Neuron (in vitro differentiated cells): ENCODE results near the gene GAK.

ENCODE experiments used
- H2AFZ ChIP-seq: one replicate; pipeline ENCODE4 v1.6.1; 2013; ENCODE audit warnings: low read depth, mild to moderate bottlenecking, inconsistent platforms, low read length, moderate library complexity
- H3K27me3 ChIP-seq: one replicate; pipeline ENCODE4 v1.6.1; 2013; ENCODE audit warnings: low read length; ENCODE audit not compliant: insufficient read depth
- H3K36me3 ChIP-seq: one replicate; pipeline ENCODE4 v1.6.1; 2013; ENCODE audit warnings: low read length; ENCODE audit not compliant: insufficient read depth
- H3K4me1 ChIP-seq: one replicate; pipeline ENCODE4 v1.6.1; 2013; ENCODE audit warnings: low read length; ENCODE audit not compliant: insufficient read depth
- H3K4me3 ChIP-seq: 2 replicates; pipeline ENCODE4 v1.5.1; 2013; ENCODE audit warnings: mild to moderate bottlenecking, low read length, moderate library complexity
- H3K9me3 ChIP-seq: one replicate; pipeline ENCODE4 v1.6.1; 2013; ENCODE audit warnings: low read length

GAK gene

GRCh38 chr4:849478-850175 is 82.5 kb downstream of the GAK start:
- Histone ChIP-seq H3K4me3 (no peak overlapping the region), H3K9me3 (peaks cover 7% of the 10 kb centered on the region), H3K27me3 (no peaks in the 10 kb centered on the region), H2AFZ (no peak overlapping the region), H3K36me3 (peaks cover 28% of the 10 kb centered on the region), H3K4me1 (no peaks in the 10 kb centered on the region)

DNA sequence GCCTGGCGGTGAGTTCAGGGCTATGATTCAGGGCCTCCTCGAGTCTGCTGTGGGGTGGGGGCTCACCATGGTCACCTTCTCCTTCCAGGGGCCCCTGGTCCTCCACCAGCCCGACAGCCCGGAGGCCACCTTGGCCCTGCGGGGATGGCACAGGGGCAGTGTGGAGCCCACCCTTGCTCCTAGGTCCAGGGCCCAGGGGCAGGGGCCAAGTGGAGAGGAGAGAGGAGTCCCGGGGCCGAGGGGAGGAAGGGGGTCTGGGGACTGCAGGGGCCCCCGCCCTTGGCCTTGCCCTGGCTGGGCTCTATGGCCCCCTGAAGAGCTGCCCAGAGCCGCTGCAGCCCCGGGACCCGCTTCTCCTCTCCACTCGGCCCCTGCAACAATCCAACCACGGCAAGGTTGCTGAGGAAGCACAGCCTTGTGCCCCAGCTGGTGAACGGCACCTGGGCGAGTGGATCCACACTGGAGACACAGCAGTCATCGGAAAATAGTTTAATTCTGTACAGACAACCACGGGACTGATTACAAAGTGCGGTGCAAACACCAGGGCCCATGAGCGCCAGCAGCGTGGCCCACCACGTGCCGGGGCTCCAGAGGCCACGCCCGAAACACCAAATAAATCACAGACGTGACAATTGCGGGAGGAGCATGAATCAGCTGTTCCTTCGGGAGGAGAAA is 83.2 kb downstream of the GAK start:
- Histone ChIP-seq H3K36me3 (peaks cover 28% of the 10 kb centered on the region), H3K27me3 (no peaks in the 10 kb centered on the region), H2AFZ (no peak overlapping the region), H3K4me1 (no peaks in the 10 kb centered on the region), H3K9me3 (peaks cover 4% of the 10 kb centered on the region), H3K4me3 (no peak overlapping the region)

GRCh38 chr4:848307-848691 is 83.8 kb downstream of the GAK start:
- Histone ChIP-seq H3K4me1 (no peaks in the 10 kb centered on the region), H3K27me3 (no peaks in the 10 kb centered on the region), H2AFZ (no peak overlapping the region), H3K36me3 (peaks cover 28% of the 10 kb centered on the region), H3K4me3 (no peak overlapping the region), H3K9me3 (peaks cover 4% of the 10 kb centered on the region)

- Histone ChIP-seq H3K4me3 (no peak overlapping the region), H3K9me3 (peaks cover 6% of the 10 kb centered on the region), H3K27me3 (no peaks in the 10 kb centered on the region), H3K36me3 (peaks cover 16% of the 10 kb centered on the region), H3K4me1 (no peaks in the 10 kb centered on the region), H2AFZ (no peak overlapping the region)
These were observed 86.3 kb downstream of the GAK start for GRCh38 chr4:845836-846251.

DNA sequence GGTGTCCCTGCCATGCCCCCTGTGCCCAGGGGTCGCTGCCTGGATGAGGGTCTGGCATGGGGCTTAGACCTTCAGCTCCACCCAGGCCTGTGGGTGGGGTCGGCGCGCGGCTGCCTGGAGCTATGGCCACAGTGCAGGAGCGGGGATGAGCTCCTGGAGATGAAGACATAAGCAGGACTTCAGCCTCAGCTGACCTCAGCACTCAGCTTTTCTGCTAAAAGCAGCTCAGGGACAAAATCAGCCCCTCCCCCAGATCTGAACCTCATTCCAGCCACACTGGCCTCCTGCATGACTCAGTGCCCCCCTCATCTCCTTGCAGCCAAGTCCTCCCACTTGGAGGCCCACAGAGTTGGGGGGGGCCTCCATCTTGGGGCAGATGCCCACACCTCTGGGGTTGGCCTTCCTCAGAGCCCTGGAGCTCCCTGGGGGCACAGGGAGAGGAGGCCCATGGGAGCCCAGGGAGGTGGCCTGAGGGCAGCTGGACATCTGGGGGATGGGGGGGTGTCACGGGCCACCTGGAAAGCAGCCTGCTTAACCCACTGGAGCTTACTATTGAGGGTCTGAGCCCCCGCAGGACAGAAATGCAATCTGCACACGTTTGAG is 86.8 kb downstream of the GAK start:
- Histone ChIP-seq H3K4me1 (no peaks in the 10 kb centered on the region), H3K4me3 (no peak overlapping the region), H3K9me3 (peaks cover 6% of the 10 kb centered on the region), H3K27me3 (no peaks in the 10 kb centered on the region), H2AFZ (no peak overlapping the region), H3K36me3 (peaks cover 12% of the 10 kb centered on the region)

GRCh38 chr4:844752-845232 is 87.3 kb downstream of the GAK start:
- H3K4me1 ChIP-seq, result no peaks in the 10 kb centered on the region
- H2AFZ ChIP-seq, result no peak overlapping the region
- H3K36me3 ChIP-seq, result peaks cover 8% of the 10 kb centered on the region
- H3K27me3 ChIP-seq, result no peaks in the 10 kb centered on the region
- H3K4me3 ChIP-seq, result no peak overlapping the region
- peaks cover 6% of the 10 kb centered on the region for H3K9me3 ChIP-seq

GRCh38 chr4:839675-840443 is 92.3 kb downstream of the GAK start:
- no peak overlapping the region for H3K4me3 ChIP-seq
- no peak overlapping the region for H2AFZ ChIP-seq

DNA sequence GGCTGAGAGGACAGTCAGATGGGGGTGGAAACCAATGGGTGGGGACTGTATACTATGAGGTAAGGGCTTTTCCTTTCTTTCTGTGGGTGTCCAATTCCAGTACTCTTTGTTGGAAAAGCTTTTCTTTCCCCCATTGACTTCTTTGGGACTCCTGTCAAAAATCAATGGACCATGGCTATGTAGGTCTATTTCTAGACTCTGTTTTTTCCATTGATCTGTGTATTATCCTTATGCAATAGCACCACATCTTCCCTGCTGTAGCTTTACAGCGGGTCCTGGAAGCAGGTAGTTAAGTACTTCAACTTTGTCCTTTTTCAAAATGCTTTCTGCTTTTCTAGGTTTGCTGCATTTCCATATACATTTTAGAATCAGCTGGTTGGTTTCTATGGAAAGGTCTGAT is 94.3 kb downstream of the GAK start:
- no peak overlapping the region for H2AFZ ChIP-seq
- H3K9me3 ChIP-seq, result peaks cover 19% of the 10 kb centered on the region
- no peaks in the 10 kb centered on the region for H3K27me3 ChIP-seq
- H3K4me1 ChIP-seq, result peaks cover 4% of the 10 kb centered on the region
- no peak overlapping the region for H3K4me3 ChIP-seq
- no peaks in the 10 kb centered on the region for H3K36me3 ChIP-seq

More at GRCh38 chr4:839675-840443, 92.3 kb downstream of the GAK start:
- Histone ChIP-seq H3K4me1 (peaks cover 4% of the 10 kb centered on the region), H3K36me3 (no peaks in the 10 kb centered on the region), H3K27me3 (no peaks in the 10 kb centered on the region), H3K9me3 (peaks cover 19% of the 10 kb centered on the region)

- peaks cover 4% of the 10 kb centered on the region for H3K4me1 ChIP-seq
- no peaks in the 10 kb centered on the region for H3K36me3 ChIP-seq
- H3K9me3 ChIP-seq, result peaks cover 20% of the 10 kb centered on the region
- no peak overlapping the region for H3K4me3 ChIP-seq
- no peak overlapping the region for H2AFZ ChIP-seq
- no peaks in the 10 kb centered on the region for H3K27me3 ChIP-seq
These were observed 95.3 kb downstream of the GAK start for GRCh38 chr4:836750-837301.

- H3K4me3 ChIP-seq, result no peak overlapping the region
- H3K4me1 ChIP-seq, result peaks cover 4% of the 10 kb centered on the region
- no peak overlapping the region for H2AFZ ChIP-seq
- H3K27me3 ChIP-seq, result no peaks in the 10 kb centered on the region
- H3K9me3 ChIP-seq, result peaks cover 24% of the 10 kb centered on the region
- no peaks in the 10 kb centered on the region for H3K36me3 ChIP-seq
These were observed 96.1 kb downstream of the GAK start for GRCh38 chr4:836003-836511.

DNA sequence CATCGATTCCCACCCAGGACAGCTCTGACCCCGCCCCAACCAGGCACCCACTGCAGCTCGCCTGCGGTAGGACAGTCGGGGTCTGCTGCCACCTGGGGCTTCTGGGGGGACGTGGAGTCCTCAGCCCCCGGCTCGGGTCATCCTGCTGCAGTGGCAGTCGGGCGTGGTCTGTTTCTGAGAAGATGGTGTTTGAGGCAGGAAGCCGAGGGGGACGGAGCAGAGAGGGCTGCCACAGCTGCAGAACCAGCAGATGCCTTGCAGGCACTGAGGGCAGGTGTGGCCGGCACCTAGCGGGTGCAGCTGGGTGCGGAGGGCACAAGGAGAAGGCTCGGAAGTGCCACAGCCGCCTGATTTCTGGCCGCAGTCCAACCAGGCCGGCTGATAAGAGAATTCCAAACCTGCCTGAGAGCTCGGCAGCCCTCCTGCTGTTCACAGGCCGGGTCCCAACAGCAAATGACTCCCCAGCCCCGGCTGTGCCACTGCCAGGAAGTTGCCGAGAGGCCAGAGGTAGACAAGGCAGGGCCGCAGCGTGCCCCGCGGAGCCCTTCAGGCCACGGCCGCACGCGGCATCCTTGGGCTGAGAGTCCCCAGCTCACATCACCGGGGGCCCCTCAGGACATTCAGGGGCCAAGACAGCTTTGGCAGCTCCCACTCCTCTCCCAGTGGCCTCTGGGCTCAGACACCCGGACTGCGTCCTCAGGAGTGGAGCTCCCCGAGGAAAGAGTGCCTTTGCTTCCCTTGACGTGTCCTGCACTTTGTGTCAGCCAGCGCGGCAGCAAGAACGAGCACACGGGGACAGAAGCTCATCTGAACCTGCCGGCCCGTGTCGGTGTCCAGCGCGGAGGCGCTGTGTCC is 96.7 kb downstream of the GAK start:
- Histone ChIP-seq H3K4me1 (peaks cover 4% of the 10 kb centered on the region), H3K27me3 (no peaks in the 10 kb centered on the region), H2AFZ (no peak overlapping the region), H3K9me3 (peaks cover 24% of the 10 kb centered on the region), H3K4me3 (no peak overlapping the region), H3K36me3 (no peaks in the 10 kb centered on the region)
